PC-3 (cell line): ENCODE data around the gene CSK.

Source experiments
- CTCF ChIP-seq: fragments of 300-600 bp; sonication (generic); conservative IDR thresholded peaks from 2 replicates; pipeline ENCODE4 v1.5.1; 2017; ENCODE audit warnings: antibody characterized with exemption, low read depth, mild to moderate bottlenecking, low read length
- EZH2phosphoT487 ChIP-seq: fragments of 300-600 bp; sonication (generic); IDR thresholded peaks from 2 replicates; pipeline ENCODE4 v1.6.1; 2018; ENCODE audit warnings: mild to moderate bottlenecking, antibody characterized with exemption, low read length, borderline replicate concordance

GRCh38 chr15:74776821-74777768, 4.8 kb upstream of the CSK start:
- TF ChIP-seq CTCF (no peak), EZH2phosphoT487 (no peak)
